HepG2 (cell line): ENCODE data around the gene ARTN. TPM values are rescaled to one million over a fixed set of nuclear protein-coding genes. Genes with fewer than 3 reads are reported as not detected.
A peak's percentile ranks its signal among the peaks of the same experiment; 100 is the strongest.

Experiments
- CEBPG ChIP-seq: IDR thresholded peaks from 2 replicates; pipeline ENCODE4 v1.6.1; 2016
- HHEX ChIP-seq: IDR thresholded peaks from 2 replicates; pipeline ENCODE4 v1.6.1; 2016; ENCODE audit warnings: control low read depth
- NFKBIZ ChIP-seq: IDR thresholded peaks from 2 replicates; pipeline ENCODE4 v1.6.1; 2018; ENCODE audit warnings: missing genetic modification reagents, missing compliant biosample characterization
- PAF1 ChIP-seq: IDR thresholded peaks from 2 replicates; pipeline ENCODE4 v1.6.1; 2016; ENCODE audit warnings: missing genetic modification reagents, missing compliant biosample characterization
- PBX3 ChIP-seq: sonication (generic); formaldehyde crosslinking; IDR thresholded peaks from 2 replicates; pipeline ENCODE4 v1.8.1; 2023; ENCODE audit warnings: missing genetic modification reagents, inconsistent platforms, borderline replicate concordance
- RBM22 ChIP-seq: fragments of 200-400 bp; formaldehyde crosslinking; optimal IDR thresholded peaks from 2 replicates; pipeline ENCODE3; 2017; ENCODE audit warnings: mild to moderate bottlenecking, low read length, moderate library complexity
- TCF12 ChIP-seq, 2 experiments: fragments of 450-650 bp in 1 of 2; sonication (generic) in 1 of 2; formaldehyde crosslinking in 1 of 2; IDR thresholded peaks; 2 replicates each; pipeline versions ENCODE4 v1.6.1 to v1.8.0; 2017 to 2022; ENCODE audit warnings: antibody characterized with exemption in 1 of 2, mild to moderate bottlenecking in 1 of 2, missing genetic modification reagents in 1 of 2, moderate library complexity in 1 of 2
- ZBTB40 ChIP-seq, 2 experiments: fragments of 450-650 bp in 1 of 2; sonication (generic) in 1 of 2; formaldehyde crosslinking in 1 of 2; IDR thresholded peaks; 2 replicates each; pipeline versions ENCODE4 v1.6.1 to v1.8.0; 2016 to 2022; ENCODE audit warnings: antibody characterized with exemption in 1 of 2, mild to moderate bottlenecking in 1 of 2, missing genetic modification reagents in 1 of 2
- ZNF703 ChIP-seq: sonication (generic); formaldehyde crosslinking; IDR thresholded peaks from 2 replicates; pipeline ENCODE4 v1.5.1; 2020; ENCODE audit warnings: missing genetic modification reagents, mild to moderate bottlenecking, moderate library complexity, borderline replicate concordance
- polyA plus RNA-seq, 8 experiments: library from polyadenylated mRNA; depleted of rRNA in 3 of 8; stranded (reverse) in 7 of 8; unstranded in 1 of 8; fragments of >200 nt; fragmentation: Illumina TruSeq in 4 of 8; extraction: Trizol in 4 of 8; gene quantifications; 2 replicates each; pipeline versions ENCODE4 v1.2.1 to v1.2.3, GENCODE V29; 2011 to 2016; ENCODE audit warnings: low read depth in 4 of 8, missing spikeins in 1 of 8, mixed read lengths in 1 of 8; ENCODE audit not compliant: insufficient read depth in 1 of 8
- total RNA-seq, 5 experiments: library from RNA; depleted of rRNA; stranded (reverse); fragments of >200 nt; fragmentation: Illumina TruSeq; extraction: Trizol; gene quantifications; 2 replicates each; pipeline ENCODE4 v1.2.3, GENCODE V29; 2016; ENCODE audit warnings: low read depth in 1 of 5
- TF ChIP-seq, protein P1 (sequence below): sonication (generic); formaldehyde crosslinking; IDR thresholded peaks from 2 replicates; pipeline ENCODE4 v1.9.0; 2022; ENCODE audit warnings: low read depth, missing genetic modification reagents
- TF ChIP-seq, protein P2 (sequence below), 2 experiments: IDR thresholded peaks; 2 replicates each; pipeline ENCODE4 v1.6.1; 2011 to 2012; ENCODE audit warnings: low read length in 2 of 2, borderline replicate concordance in 1 of 2, low read depth in 1 of 2, mild to moderate bottlenecking in 1 of 2, moderate library complexity in 1 of 2

The ARTN gene
- total and polyA plus RNA-seq, 2 of the 13 experiments (the other 11 are each of a cell fraction or from before 2014, with no cell fraction given) = 0.11 to 0.62 TPM

DNA sequence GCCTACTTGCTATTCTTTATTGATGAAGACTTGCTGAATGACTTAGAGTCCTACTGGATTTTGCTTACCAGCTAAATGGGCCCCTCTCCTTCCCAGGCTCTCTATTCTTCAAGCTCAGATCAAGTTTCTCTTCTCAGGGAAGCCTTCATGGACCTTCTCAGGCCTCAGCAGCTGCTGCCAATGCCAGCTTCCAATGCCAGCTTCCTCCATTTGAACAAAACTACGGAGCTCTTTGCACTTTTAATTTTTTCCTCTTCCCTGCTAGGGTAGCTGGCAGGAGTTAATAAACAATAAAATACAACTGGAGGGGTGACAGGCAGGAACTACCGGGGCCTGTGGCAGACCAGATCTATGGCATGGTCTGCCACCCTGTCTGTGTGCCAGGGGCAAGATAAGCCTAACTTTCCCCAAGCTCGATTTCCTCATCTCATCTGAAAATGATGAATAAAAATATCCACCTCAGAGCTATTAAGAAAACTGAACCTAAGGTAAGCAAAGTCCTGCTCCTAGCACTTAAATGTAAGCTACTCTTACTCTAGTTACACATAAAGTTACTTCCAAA is 12.2 kb downstream of the ARTN start (continued):
- peak; percentile 42; the same call in 1 of the 2 replicates for TF ChIP-seq ZBTB40 (IDR thresholded peaks at IDR 0.05)
- no peak for TF ChIP-seq ZBTB40 (CRISPR knock-in tag; IDR thresholded peaks at IDR 0.05)
- TF ChIP-seq HHEX (CRISPR knock-in tag) = no peak
- TF ChIP-seq, protein P1, sequence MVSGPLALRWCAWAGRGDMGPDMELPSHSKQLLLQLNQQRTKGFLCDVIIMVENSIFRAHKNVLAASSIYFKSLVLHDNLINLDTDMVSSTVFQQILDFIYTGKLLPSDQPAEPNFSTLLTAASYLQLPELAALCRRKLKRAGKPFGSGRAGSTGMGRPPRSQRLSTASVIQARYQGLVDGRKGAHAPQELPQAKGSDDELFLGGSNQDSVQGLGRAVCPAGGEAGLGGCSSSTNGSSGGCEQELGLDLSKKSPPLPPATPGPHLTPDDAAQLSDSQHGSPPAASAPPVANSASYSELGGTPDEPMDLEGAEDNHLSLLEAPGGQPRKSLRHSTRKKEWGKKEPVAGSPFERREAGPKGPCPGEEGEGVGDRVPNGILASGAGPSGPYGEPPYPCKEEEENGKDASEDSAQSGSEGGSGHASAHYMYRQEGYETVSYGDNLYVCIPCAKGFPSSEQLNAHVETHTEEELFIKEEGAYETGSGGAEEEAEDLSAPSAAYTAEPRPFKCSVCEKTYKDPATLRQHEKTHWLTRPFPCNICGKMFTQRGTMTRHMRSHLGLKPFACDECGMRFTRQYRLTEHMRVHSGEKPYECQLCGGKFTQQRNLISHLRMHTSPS = no peak
- TF ChIP-seq PAF1 (CRISPR knock-in tag) = no peak
- peak; percentile 10; the same call in 1 of the 2 replicates for TF ChIP-seq CEBPG (CRISPR knock-in tag)
- no peak for TF ChIP-seq TCF12 (IDR thresholded peaks at IDR 0.05)
- 0 out of 2 replicates have a peak, but pooled peaks have one; percentile 2 for TF ChIP-seq TCF12 (CRISPR knock-in tag; IDR thresholded peaks at IDR 0.05)
- TF ChIP-seq RBM22 = no peak
- TF ChIP-seq, protein P2, sequence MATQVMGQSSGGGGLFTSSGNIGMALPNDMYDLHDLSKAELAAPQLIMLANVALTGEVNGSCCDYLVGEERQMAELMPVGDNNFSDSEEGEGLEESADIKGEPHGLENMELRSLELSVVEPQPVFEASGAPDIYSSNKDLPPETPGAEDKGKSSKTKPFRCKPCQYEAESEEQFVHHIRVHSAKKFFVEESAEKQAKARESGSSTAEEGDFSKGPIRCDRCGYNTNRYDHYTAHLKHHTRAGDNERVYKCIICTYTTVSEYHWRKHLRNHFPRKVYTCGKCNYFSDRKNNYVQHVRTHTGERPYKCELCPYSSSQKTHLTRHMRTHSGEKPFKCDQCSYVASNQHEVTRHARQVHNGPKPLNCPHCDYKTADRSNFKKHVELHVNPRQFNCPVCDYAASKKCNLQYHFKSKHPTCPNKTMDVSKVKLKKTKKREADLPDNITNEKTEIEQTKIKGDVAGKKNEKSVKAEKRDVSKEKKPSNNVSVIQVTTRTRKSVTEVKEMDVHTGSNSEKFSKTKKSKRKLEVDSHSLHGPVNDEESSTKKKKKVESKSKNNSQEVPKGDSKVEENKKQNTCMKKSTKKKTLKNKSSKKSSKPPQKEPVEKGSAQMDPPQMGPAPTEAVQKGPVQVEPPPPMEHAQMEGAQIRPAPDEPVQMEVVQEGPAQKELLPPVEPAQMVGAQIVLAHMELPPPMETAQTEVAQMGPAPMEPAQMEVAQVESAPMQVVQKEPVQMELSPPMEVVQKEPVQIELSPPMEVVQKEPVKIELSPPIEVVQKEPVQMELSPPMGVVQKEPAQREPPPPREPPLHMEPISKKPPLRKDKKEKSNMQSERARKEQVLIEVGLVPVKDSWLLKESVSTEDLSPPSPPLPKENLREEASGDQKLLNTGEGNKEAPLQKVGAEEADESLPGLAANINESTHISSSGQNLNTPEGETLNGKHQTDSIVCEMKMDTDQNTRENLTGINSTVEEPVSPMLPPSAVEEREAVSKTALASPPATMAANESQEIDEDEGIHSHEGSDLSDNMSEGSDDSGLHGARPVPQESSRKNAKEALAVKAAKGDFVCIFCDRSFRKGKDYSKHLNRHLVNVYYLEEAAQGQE (IDR thresholded peaks at IDR 0.05; ENCODE audit: borderline replicate concordance in 1 of 2, low read depth in 1 of 2, low read length in 2 of 2) = no peak
- no peak for TF ChIP-seq PBX3 (CRISPR knock-in tag)
- TF ChIP-seq NFKBIZ = no peak
- no peak for TF ChIP-seq ZNF703
